ENCODE data around the gene BRICD5. TPM values are rescaled to one million over a fixed set of nuclear protein-coding genes. Genes with fewer than 3 reads are reported as not detected.

The BRICD5 gene
- total RNA-seq, 1 donor from 2014 or later: 0.53 TPM

- no peak for DNase-seq (ENCODE audit: low read depth)
- Histone ChIP-seq H3K27me3 (ENCODE audit: control insufficient read depth, insufficient read depth, low read length) (no peaks in the 10 kb centered on the region), H3K36me3 (ENCODE audit: control insufficient read depth, insufficient read depth, low read length) (peaks cover 3% of the 10 kb centered on the region), H3K4me3 (ENCODE audit: low read depth, low read length) (no peak overlapping the region)
- no peak for FAIRE-seq
- TF ChIP-seq CTCF (IDR thresholded peaks at IDR 0.05; ENCODE audit: insufficient read depth, low read length, severe bottlenecking): no peak
Measured at GRCh38 chr16:2180962-2181923, 29.4 kb downstream of the BRICD5 start.

GRCh38 chr16:2180461-2180860, 30.2 kb downstream of the BRICD5 start:
- TF ChIP-seq CTCF (IDR thresholded peaks at IDR 0.05; ENCODE audit: insufficient read depth, low read length, severe bottlenecking): no peak
- peaks cover 5% of the 10 kb centered on the region for H3K36me3 ChIP-seq (ENCODE audit: control insufficient read depth, insufficient read depth, low read length)
- no peak for FAIRE-seq
- no peak for DNase-seq (ENCODE audit: low read depth)
- H3K27me3 ChIP-seq (ENCODE audit: control insufficient read depth, insufficient read depth, low read length): no peaks in the 10 kb centered on the region
- H3K4me3 ChIP-seq (ENCODE audit: low read depth, low read length): no peak overlapping the region

GRCh38 chr16:2179576-2179975, 31.1 kb downstream of the BRICD5 start:
- H3K27me3 ChIP-seq (ENCODE audit: control insufficient read depth, insufficient read depth, low read length): no peaks in the 10 kb centered on the region
- TF ChIP-seq CTCF (IDR thresholded peaks at IDR 0.05; ENCODE audit: insufficient read depth, low read length, severe bottlenecking): no peak
- no peak overlapping the region for H3K4me3 ChIP-seq (ENCODE audit: low read depth, low read length)
- no peak for FAIRE-seq
- DNase-seq (ENCODE audit: low read depth): no peak
- H3K36me3 ChIP-seq (ENCODE audit: control insufficient read depth, insufficient read depth, low read length): peaks cover 8% of the 10 kb centered on the region

GRCh38 chr16:2179107-2179501, 31.6 kb downstream of the BRICD5 start:
- H3K27me3 ChIP-seq (ENCODE audit: control insufficient read depth, insufficient read depth, low read length): no peaks in the 10 kb centered on the region
- DNase-seq (ENCODE audit: low read depth): no peak
- H3K4me3 ChIP-seq (ENCODE audit: low read depth, low read length): no peak overlapping the region
- peaks cover 9% of the 10 kb centered on the region for H3K36me3 ChIP-seq (ENCODE audit: control insufficient read depth, insufficient read depth, low read length)
- FAIRE-seq: no peak
- no peak for TF ChIP-seq CTCF (IDR thresholded peaks at IDR 0.05; ENCODE audit: insufficient read depth, low read length, severe bottlenecking)

- peaks cover 13% of the 10 kb centered on the region for H3K36me3 ChIP-seq (ENCODE audit: control insufficient read depth, insufficient read depth, low read length)
- no peaks in the 10 kb centered on the region for H3K27me3 ChIP-seq (ENCODE audit: control insufficient read depth, insufficient read depth, low read length)
- no peak for DNase-seq (ENCODE audit: low read depth)
- FAIRE-seq: no peak
- H3K4me3 ChIP-seq (ENCODE audit: low read depth, low read length): no peak overlapping the region
- no peak for TF ChIP-seq CTCF (IDR thresholded peaks at IDR 0.05; ENCODE audit: insufficient read depth, low read length, severe bottlenecking)
Measured at GRCh38 chr16:2178321-2179106, 32.1 kb downstream of the BRICD5 start.

Measured in bronchial epithelial cell (primary cell).